Panc1 (cell line): Measurements from ENCODE around the gene INPP5D. TPM values are rescaled to one million over a fixed set of nuclear protein-coding genes. Genes with fewer than 3 reads are reported as not detected.

Experiments
- ATAC-seq: fragments of 200-7000 bp; cut with Tn5 transposase; 2 replicates; pipeline ENCODE4 v1.9.1; 2020; ENCODE audit warnings: mild to moderate bottlenecking, moderate library complexity
- BruUV-seq: library from RNA; stranded (reverse); fragments of 400-500 nt; replicated peaks from 2 replicates; lab custom pipeline; 2021; lab: Mats Ljungman, UMichigan
- CTCF ChIA-PET: fragments of 300-600 bp; sonication (Branson Sonifier 250); formaldehyde crosslinking; loops from one replicate; lab custom pipeline; 2022; ENCODE audit warnings: antibody characterized with exemption; lab: Charles Lee
- POLR2A ChIA-PET: fragments of 300-600 bp; sonication (Branson Sonifier 250); formaldehyde crosslinking; loops from one replicate; lab custom pipeline; 2022; ENCODE audit warnings: antibody characterized with exemption; lab: Charles Lee
- DNase-seq: peaks from one replicate; pipeline ENCODE4 v3.0.0-alpha.2; 2010; ENCODE audit warnings: low read depth, low spot score
- H3K27ac ChIP-seq: 2 replicates; pipeline ENCODE4 v1.5.1; 2011; ENCODE audit warnings: mild to moderate bottlenecking, low read length, inconsistent platforms
- H3K27me3 ChIP-seq: fragments of 200-500 bp; sonication (Bioruptor generic); 2 replicates; pipeline ENCODE4 v1.6.0; 2014; ENCODE audit warnings: low read length, inconsistent platforms; ENCODE audit not compliant: control insufficient read depth, insufficient read depth
- H3K36me3 ChIP-seq: fragments of 200-500 bp; sonication (Bioruptor generic); 2 replicates; pipeline ENCODE4 v1.5.1; 2014; ENCODE audit warnings: inconsistent platforms, mild to moderate bottlenecking, low read length, moderate library complexity; ENCODE audit not compliant: control insufficient read depth, insufficient read depth
- H3K4me1 ChIP-seq: 2 replicates; pipeline ENCODE4 v1.5.1; 2011; ENCODE audit warnings: inconsistent platforms, mild to moderate bottlenecking, low read length, moderate library complexity; ENCODE audit not compliant: control insufficient read depth, insufficient read depth
- H3K4me3 ChIP-seq, 2 experiments: 2 replicates each; pipeline ENCODE4 v1.5.1; 2011 to 2012; ENCODE audit warnings: low read depth in 2 of 2, low read length in 2 of 2, mild to moderate bottlenecking in 2 of 2, inconsistent platforms in 1 of 2, moderate library complexity in 1 of 2
- H3K9me3 ChIP-seq: fragments of 200-500 bp; sonication (Bioruptor generic); 2 replicates; pipeline ENCODE4 v1.5.1; 2014; ENCODE audit warnings: low read depth, mild to moderate bottlenecking, inconsistent platforms, low read length, moderate library complexity; ENCODE audit not compliant: control insufficient read depth, insufficient read depth
- POLR2AphosphoS5 ChIP-seq: IDR thresholded peaks from 2 replicates; pipeline ENCODE4 v1.6.1; 2012; ENCODE audit warnings: mild to moderate bottlenecking, low read depth, low read length, moderate library complexity
- SIN3A ChIP-seq: IDR thresholded peaks from 2 replicates; pipeline ENCODE4 v1.6.1; 2012; ENCODE audit warnings: low read depth, mild to moderate bottlenecking, low read length, moderate library complexity, borderline replicate concordance; ENCODE audit not compliant: insufficient read depth
- TCF7L2 ChIP-seq: IDR thresholded peaks from 2 replicates; pipeline ENCODE4 v1.6.1; 2011; ENCODE audit warnings: mild to moderate bottlenecking, low read depth, low read length, inconsistent platforms
- in situ Hi-C: cut with HindIII; loops from 2 replicates; pipeline ENCODE4 v1.10.0; 2016; ENCODE audit warnings: low sequenced_read_pairs, low pct_unique_long_range_greater_than_20kb
- intact Hi-C: fragments of 100-400 bp; cut with micrococcal nuclease; formaldehyde crosslinking; loops from one replicate; pipeline ENCODE4 v1.10.0; 2022; ENCODE audit not compliant: unreplicated experiment
- total RNA-seq: library from RNA; stranded (reverse); gene quantifications from one replicate; pipeline ENCODE4 v1.2.1, GENCODE V29; 2021; ENCODE audit not compliant: unreplicated experiment
- TF ChIP-seq, protein P1 (sequence below): fragments of 450-650 bp; IDR thresholded peaks from 2 replicates; pipeline ENCODE4 v1.5.1; 2017; ENCODE audit warnings: mild to moderate bottlenecking
- TF ChIP-seq, protein P2 (sequence below), 2 experiments: IDR thresholded peaks; 2 replicates each; pipeline ENCODE4 v1.6.1; 2011 to 2012; ENCODE audit warnings: low read depth in 2 of 2, control low read depth in 1 of 2, low read length in 1 of 2, mild to moderate bottlenecking in 1 of 2, moderate library complexity in 1 of 2; ENCODE audit not compliant: insufficient read depth in 1 of 2

The INPP5D gene
- total RNA-seq, 1 experiment from 2014 or later = 0.39 TPM

DNA sequence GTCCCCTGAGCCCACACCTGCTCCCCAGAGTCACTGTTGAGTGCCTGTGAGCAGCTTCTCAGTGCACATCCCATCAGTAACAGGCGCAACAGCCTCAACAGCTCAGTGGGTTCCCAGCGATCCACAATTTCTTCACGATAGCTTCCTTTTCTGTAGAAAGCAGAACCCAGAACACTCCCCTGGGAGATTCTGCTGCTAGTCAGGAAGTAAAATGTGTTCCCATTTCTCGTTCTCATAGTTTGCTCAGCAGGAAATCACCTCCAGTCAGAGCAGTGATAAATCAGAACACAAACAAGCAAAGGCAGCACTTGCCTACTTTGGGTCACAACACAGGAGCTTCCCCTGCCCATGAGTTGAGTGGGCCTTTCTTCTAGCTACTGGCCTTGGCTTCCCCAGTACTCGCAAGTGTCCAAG, 142.4 kb downstream of the INPP5D start:
- in situ Hi-C loops (no loop called here), intact Hi-C loops (no loop called here)
- H3K9me3 ChIP-seq = no peaks in the 10 kb centered on the region
- ATAC-seq (no peak), DNase-seq (no peak)
- POLR2A ChIA-PET = no interaction called here
- TF ChIP-seq TCF7L2 (no peak), POLR2AphosphoS5 (no peak), SIN3A (no peak)
- TF ChIP-seq, protein P1, sequence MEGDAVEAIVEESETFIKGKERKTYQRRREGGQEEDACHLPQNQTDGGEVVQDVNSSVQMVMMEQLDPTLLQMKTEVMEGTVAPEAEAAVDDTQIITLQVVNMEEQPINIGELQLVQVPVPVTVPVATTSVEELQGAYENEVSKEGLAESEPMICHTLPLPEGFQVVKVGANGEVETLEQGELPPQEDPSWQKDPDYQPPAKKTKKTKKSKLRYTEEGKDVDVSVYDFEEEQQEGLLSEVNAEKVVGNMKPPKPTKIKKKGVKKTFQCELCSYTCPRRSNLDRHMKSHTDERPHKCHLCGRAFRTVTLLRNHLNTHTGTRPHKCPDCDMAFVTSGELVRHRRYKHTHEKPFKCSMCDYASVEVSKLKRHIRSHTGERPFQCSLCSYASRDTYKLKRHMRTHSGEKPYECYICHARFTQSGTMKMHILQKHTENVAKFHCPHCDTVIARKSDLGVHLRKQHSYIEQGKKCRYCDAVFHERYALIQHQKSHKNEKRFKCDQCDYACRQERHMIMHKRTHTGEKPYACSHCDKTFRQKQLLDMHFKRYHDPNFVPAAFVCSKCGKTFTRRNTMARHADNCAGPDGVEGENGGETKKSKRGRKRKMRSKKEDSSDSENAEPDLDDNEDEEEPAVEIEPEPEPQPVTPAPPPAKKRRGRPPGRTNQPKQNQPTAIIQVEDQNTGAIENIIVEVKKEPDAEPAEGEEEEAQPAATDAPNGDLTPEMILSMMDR = no peak
- TF ChIP-seq, protein P2, sequence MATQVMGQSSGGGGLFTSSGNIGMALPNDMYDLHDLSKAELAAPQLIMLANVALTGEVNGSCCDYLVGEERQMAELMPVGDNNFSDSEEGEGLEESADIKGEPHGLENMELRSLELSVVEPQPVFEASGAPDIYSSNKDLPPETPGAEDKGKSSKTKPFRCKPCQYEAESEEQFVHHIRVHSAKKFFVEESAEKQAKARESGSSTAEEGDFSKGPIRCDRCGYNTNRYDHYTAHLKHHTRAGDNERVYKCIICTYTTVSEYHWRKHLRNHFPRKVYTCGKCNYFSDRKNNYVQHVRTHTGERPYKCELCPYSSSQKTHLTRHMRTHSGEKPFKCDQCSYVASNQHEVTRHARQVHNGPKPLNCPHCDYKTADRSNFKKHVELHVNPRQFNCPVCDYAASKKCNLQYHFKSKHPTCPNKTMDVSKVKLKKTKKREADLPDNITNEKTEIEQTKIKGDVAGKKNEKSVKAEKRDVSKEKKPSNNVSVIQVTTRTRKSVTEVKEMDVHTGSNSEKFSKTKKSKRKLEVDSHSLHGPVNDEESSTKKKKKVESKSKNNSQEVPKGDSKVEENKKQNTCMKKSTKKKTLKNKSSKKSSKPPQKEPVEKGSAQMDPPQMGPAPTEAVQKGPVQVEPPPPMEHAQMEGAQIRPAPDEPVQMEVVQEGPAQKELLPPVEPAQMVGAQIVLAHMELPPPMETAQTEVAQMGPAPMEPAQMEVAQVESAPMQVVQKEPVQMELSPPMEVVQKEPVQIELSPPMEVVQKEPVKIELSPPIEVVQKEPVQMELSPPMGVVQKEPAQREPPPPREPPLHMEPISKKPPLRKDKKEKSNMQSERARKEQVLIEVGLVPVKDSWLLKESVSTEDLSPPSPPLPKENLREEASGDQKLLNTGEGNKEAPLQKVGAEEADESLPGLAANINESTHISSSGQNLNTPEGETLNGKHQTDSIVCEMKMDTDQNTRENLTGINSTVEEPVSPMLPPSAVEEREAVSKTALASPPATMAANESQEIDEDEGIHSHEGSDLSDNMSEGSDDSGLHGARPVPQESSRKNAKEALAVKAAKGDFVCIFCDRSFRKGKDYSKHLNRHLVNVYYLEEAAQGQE (IDR thresholded peaks at IDR 0.05; ENCODE audit: insufficient read depth in 1 of 2, low read depth in 2 of 2, low read length in 1 of 2) = no peak
- CTCF ChIA-PET = no interaction called here
- no TSS peak for BruUV-seq
- no peaks in the 10 kb centered on the region for H3K36me3 ChIP-seq
- no peaks in the 10 kb centered on the region for H3K27me3 ChIP-seq
- H3K27ac ChIP-seq = no peak overlapping the region
- H3K4me1 ChIP-seq = no peaks in the 10 kb centered on the region
- no peak overlapping the region for H3K4me3 ChIP-seq

DNA sequence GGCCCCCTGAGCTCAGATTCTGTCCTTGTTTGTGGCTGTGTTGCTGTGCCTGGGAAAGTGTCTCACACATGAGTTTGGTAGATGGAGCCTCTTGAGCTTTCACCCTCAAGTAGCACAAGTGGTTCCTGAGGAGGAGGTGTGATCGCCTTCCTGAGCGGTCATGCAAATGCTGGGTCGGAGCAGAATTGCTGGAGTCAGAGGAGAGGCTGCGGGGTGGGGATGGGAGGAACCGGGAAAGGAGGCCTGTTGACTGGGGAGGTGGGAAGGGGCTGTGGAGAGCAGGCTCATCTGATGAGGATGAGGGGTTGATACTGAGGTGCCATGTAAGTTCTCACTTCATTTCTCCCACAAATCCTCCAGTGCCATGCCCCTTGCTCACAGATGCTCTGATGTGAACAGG, 142.9 kb downstream of the INPP5D start:
- CTCF ChIA-PET = no interaction called here
- intact Hi-C loops = no loop called here

More for the DNA sequence above, 142.9 kb downstream of the INPP5D start:
- no peak for TF ChIP-seq TCF7L2
- TF ChIP-seq, protein P2 (IDR thresholded peaks at IDR 0.05; ENCODE audit: insufficient read depth in 1 of 2, low read depth in 2 of 2, low read length in 1 of 2) = no peak
- TF ChIP-seq SIN3A = no peak
- TF ChIP-seq, protein P1 = no peak
- no peak for TF ChIP-seq POLR2AphosphoS5
- ATAC-seq (no peak), DNase-seq (no peak)
- POLR2A ChIA-PET = no interaction called here
- Histone ChIP-seq H3K9me3 (no peaks in the 10 kb centered on the region), H3K36me3 (no peaks in the 10 kb centered on the region), H3K4me3 (no peak overlapping the region), H3K27ac (no peak overlapping the region), H3K27me3 (no peaks in the 10 kb centered on the region), H3K4me1 (no peaks in the 10 kb centered on the region)
- in situ Hi-C loops = no loop called here
- no TSS peak for BruUV-seq
